HG03439 (cell line): Measurements from ENCODE around the gene TBX21.

Experiments
- ATAC-seq: cut with Tn5 transposase; IDR thresholded peaks from one replicate; pipeline ENCODE4 v1.9.1; 2021; ENCODE audit warnings: mild to moderate bottlenecking, moderate library complexity; ENCODE audit not compliant: unreplicated experiment

The TBX21 gene

DNA sequence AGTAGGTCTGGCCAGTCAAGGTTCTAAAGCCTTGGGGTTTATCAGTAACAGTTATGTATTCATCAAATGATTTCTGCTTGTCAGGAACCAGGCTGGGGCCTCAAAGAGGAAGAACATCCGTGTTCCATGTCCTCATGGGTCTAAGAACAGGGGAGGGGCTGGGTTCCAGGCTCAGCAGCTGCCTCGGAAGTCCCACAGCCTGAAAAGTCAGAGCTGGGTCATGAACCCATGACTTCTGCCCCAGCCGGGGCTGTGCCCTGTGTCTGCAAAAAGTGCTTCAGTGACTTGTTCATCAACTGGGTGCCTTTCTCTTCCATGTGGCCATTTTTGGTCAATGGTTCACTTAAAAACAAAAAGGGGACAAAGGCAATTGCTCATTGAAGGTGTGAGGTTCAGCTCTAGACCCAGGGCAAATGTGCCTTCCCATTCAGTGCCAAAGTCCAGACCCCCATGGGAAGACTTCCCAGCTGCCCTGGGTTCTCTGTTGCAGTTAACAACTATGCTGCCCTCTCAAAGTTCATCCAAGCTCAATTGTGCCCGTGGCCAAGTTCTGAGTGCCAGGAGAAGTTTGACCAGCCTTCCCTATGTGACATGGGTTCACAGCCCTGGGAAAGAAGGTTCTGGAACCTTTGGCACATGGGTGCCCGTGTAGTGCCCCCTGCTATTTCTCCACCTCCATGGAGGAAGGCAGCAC lies 20.6 kb upstream of the TBX21 start:
- ATAC-seq: no peak

DNA sequence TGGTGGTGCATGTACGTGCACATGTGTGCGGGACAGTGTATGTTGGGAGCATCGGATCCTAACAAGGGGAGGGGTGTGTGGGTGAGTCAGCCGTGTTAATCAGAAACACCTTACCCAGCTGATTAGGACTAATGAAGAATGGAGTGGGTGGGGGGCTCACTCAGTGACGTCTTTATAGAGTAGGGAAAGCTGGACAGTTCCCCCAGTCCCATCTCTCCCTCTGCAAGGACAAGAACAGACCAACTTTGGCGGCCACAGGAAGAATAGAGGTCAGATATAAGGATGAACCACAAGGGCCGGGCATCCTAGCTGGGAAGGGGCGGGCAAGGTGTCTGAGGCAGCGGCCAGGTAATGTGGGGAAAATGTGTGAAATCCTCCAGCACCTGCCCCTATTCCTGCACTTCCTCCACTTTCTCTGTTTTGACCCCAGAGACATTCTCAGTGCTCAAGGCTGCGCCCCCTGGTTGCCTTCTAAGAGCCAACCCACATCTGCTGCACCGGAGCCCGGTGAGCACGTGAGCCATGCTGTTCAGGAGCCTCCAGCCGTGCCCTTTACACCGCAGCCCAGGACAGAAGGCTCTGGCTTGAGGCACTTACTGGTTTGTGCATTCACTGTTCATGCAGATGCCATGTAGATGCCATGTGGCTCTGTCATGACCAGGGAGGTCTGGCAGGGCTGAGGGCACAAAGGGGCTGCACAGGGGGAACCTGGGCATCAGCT lies 18.9 kb upstream of the TBX21 start:
- no peak for ATAC-seq

DNA sequence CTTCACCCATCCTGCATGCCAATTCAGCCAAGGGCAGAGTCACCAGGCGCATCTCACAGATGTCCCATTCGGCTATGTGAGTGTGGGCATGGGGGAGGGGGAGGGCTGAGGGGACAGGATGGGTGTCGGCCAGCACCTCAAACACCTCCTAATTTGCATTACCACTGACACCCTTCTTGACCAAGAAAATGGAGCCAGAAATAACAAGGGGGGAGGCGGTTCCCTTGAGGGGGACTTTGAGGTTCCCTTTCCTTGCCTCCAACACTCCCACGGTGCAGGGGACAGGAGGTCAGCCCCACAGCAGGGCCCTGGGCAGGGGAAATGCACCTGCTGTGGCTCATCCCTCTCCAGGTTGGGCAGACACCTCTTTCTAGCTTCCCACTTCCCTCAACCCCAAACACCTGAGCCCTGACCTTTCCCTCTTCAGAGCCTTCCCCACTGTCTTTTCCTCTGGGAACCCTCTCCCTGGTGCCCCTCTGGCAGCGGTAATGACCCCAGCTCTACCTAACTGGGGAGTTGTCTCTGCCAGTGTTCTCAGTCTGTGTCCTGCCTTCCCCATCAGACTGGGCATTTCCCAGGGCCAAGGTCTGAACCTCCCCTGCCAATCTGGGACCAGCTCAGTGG lies 18.2 kb upstream of the TBX21 start:
- no peak for ATAC-seq

DNA sequence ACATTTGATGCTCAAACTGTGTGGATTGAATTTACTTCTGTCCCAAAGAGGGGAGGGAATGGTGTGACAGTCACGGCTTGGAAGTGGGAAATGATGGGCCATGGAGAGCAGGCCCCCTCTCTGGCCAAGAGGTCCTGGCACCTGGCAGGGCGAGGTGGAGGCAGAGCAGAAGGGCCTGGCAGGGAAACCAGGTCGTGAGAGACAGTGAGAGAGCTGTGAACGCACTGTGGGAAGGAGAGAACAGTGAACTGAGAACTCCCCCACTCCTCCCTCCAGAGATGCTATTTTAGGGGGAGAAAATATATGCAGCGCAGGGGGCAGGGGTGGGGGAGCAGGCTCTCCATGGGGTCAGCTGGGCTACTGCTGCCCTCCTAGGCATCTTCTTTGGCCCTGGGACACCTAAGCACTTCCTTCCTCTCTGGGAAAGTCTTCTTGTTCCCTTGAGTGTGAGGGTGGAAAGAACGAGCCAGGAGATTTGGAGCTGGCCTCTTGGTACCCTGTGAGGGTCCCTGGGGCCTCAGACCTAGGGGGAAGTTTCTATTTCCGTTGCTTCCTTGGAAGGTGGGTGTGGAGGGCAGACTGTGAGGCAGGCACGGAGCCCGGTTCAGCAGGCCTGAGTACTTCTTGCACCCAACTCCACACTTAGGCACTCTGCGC lies 17.2 kb upstream of the TBX21 start:
- no peak for ATAC-seq

DNA sequence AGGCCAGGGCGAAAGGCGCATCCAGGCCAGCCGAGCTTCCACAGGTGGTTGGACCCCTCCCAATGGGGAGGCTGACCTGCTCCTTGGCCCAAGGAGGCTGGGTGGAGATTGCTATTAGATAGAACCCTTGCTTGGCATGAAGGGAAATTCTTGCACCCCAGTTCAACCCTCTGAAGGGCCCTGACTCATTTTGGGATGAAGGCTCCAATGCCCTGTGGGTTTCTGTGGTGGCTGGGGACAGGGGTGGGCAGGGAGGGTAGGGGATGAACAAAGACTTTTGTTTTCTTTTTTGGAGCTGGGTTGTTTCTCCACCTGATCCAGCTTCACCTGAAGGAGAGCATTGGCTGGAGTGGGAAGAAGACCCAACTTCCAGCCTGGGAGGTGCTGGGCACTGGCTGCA lies 16.7 kb upstream of the TBX21 start:
- no peak for ATAC-seq

DNA sequence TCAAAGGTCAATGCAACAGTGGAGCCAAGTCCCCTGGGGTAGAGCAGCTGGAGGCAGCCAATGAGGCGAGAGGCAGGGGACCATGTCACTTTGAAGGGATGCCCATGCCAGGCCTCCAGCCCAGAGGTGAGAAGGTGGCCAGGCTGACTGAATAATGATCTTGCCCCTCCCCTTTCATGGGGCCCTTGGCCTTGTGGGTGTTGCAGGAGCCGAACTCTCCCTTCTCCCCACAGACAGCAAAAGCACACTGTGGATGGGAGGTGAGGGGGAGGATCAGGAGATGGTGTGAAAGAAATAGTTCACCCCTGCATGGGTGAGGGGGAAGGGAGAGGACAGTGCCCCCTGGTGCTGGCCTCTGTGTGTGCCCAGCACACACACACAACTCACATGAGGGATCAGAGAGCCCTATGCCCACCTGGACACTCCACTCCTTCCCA lies 15.8 kb upstream of the TBX21 start:
- ATAC-seq: no peak

DNA sequence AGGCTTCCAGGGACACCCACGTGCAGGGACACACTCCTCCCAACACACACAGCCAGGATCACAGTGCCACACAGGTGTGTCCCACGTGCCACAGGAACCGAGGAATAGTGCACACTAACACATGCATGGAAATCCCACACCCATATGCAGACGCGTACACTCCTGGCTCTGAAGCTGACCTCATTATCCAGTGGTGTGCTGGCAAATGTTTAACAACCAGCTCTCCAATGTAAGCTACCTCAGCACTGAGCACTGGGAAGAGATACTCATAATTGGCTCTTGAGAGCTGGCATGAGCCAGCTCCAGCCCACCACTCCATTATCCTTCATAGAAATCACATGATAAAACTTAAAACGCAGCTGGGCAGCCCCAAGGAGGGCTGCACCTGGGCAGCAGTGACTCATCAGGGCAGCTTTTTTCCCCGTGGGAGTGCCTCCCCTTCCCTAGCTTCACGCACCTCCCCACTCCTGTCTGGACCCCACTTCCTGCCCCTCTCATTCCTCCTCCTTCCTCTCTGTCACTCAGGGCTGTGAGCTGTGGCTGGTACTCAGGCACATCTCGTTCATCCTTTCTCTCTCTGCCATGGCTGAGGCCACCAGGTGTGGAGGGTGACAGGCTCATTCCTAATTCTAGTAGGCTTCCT lies 14.9 kb upstream of the TBX21 start:
- no peak for ATAC-seq

DNA sequence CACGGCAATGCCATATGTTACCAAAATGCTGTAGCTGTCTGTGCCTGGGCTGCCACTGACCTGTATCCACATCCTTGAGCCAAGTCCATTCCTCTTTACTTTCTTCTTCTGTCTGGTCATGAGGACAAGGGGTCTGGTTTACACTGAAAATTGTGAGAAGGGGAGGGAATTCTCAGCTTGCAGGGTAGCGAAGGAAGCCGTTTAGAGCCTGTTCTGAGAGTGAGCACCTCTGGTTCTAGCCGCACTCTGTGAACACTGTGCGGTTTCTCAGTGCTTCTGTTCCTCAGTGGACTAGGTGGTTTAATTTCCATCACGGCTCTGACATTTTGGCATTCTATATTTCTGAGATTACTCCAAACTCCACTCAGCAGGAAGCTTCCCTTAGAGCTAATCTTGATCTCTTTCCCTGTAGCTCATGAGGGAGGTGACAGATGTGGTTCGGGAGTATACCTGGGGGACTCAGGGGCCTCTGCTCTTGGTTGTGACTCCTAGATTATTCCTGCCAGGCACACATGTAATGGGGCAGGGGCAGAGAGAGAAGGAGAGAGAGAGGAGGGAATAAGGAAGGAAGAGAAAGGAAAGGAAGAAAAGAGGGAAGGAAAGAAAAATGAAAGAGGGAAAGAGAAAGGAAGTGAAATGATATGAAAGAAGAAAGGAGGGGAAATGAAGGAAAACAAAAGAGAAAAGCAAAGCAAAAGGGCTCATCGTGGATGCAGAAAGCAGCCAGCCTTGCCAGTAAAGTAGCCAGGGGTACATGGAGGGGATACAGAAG lies 14.2 kb upstream of the TBX21 start:
- no peak for ATAC-seq

DNA sequence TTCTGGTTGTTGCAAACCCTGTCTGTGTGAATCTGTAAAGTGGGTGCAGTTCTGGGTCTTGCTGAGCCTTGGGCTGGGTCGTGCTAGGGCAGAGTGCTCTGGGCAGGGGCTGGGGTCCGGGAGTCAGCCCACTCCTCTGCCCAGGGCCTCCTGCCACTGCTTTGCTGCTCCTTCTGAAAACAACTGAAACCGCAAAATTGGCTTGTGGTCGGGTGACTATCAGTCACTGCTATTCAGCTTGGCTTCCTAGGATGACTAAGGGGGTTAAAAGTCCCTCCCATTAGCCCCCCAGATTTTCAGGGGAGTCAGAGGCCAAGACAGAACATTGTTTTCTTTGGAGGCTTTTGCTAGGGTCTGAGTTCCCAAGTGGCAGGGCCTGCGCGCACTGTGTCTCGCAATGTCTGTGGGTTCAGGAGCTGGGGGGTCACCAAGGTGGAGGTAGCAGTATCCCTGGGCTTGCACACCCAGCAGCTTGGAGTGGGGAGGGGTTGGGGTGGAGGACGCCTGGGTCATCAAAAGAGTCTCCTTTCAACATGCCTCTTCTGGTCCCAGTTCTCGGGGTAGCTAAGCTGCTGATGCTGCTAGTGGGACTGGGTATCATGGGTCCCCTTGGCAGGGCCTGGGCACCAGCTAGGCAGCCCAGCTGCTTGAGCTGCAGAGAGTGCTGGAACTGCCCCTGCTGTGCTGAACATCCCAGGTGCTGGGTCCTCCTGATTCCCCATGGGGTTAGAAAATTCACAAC lies 13.5 kb upstream of the TBX21 start:
- no peak for ATAC-seq

DNA sequence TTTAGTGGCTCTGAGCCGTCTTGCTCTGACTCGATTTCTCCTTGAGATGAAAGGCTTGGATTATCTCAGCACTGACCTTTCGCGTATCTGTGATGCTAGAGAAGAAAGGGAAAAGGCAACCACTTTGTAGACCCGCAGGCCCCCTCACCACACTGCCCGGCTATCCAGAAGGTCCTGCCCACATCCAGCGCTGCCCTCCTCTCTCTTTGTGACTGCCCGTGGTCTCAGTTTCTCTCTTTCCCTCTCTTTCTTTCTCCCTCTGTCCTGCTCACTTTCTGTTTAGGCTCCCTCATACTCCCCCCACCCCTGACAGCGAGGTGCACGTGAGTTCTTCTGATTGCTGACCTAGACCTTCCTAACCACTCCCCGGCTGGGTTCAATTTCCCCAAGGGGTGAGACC lies 12.8 kb upstream of the TBX21 start:
- ATAC-seq: no peak

DNA sequence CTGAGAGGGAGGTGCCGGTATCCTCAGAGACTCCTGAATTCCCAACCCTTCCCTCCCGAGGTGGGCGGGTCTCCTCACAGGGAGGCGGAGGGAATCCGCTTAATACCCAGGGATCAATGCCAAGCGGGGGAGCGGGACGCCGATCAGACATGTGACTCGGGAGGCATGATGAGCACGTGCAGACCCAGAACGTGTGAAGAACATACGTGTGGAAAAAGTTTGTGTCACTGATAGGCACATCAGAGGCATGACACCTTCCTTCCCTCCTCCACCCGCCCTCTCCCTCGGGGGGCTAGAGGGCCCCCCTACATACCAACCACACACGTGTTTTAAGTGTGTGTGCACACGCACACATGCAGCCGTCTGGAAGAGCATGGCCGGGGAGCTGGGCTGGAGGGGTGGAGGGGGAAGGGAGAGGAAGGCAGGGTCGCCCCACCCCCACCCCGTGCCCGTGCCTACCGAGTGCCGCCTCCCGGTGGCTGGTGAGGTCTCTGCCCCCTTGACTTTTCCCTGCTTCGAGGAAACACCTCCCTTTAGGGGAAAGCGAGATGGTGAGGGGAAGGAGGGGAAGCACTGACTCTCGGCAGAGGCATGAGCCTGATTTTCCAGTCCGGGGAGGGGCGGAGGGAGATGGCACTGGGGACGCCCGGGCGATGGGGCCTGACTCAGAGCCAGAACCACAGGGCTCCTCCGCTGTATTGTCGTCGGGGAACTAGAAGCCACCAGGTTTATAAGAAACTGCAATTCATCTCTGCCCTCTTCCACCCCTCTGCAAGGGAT lies 12.1 kb upstream of the TBX21 start:
- ATAC-seq: no peak

DNA sequence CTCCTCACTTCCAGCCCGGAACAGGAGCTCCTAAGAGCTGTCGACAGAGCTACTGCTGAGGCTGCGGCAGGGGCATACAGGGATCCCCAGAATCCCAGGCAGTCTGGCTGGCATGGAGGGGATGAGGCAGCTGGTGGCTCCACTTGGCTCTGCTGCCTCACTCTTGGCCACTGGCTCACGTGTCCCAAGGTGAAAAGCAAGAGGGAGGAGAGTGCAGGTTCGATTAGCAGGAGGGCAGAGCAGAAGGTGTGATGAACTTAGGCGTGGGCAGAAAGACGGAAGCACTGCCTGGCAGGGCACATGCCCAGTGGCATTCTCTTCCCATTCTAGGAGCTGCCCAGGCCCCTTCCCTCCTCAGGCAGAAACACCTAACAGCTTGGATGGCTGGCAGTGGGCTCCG lies 11.3 kb upstream of the TBX21 start:
- ATAC-seq: no peak

DNA sequence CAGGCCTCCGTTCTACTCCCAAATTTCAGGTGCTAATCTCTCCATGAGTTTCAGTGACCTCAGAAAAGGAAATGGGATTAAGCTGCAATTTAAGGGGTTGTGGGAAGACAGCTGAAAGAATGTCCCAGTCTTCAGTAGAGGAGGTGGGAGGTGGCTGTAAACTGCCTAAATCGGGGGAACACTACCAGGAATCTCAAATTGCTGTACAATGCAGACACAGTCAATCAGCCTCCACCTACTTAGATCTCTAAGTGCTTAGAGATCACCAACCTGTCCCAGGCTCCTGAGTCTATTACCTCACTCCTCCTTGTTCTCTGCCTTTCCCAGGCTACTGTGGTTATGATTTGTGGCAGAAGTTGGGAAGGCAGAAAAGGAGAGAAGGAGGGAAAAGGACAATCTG lies 8.3 kb upstream of the TBX21 start:
- no peak for ATAC-seq

DNA sequence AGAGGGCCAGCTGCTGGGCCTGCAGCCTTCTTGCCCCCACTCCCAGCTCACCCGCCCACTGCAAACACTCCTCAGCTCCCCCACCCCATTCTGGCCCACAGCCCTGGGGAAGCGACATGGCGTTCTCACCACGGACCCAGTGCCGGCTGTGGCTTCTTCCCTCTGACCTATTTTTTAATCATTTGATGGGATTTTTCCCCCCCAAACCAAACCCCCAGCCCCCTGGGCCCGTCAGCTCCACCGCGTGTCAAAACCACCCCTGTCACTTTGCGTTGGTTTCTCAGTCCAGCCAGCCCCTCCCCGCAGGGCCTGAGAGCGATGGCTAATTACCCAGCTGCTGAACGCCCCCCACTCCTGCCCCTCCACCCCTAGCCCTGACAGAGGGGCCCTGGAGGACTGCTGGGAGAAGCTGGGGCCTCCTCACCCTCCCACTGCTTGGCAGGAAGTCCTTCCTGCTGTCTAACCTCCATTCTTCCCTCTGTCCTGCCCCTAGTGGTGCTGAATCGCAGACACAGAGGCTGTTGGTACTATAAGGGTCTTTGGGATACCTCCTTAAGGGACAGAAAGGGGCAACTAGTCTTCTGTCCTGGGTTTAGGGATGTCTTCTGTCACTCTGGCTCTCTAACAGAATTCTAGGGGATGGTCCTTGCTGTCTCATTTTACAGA lies 7.5 kb upstream of the TBX21 start:
- no peak for ATAC-seq

DNA sequence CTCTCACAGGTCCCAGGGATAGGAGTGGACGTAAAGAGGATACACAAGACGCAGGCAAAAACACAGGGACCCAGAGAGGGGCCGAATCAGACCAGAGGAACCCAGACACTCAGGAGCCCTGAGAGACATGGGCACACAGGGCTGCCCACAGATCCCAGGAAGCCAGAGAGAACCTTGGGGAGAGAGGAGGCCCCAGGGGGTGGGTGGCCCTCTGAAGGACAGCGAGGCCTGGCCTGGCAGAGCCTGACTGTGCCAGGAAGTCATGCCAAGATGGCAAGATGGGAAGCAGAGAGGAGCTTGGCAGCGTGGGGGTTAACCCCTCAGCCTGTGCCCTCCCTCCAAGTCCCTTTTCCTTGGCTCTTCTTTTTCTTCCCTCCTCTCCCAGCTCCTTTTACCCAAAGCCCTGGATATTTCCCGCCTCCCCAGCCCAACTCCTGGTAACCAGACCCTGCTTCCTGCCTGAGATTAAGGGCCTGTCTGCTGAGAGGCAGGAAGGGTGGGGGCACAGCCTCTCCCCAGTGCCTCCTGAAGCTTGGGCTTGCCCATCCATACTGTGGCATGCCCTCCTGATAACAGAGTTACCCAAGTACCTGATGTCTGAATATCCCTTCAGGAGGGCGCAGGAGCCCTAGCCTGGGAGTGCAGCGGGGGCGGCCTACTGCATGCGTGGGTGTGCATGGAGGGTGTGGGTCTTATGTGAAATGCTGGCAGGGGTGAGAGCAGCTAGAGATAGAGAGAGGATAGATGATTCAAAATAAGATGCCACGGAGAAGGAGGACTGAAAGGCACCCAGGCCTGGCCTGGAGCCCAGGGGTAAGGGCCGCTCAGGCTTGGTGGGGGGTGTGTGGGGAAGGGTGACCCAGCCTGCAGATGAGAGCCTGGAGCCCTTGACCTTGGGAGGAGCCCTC lies 6.0 kb upstream of the TBX21 start:
- ATAC-seq: no peak

DNA sequence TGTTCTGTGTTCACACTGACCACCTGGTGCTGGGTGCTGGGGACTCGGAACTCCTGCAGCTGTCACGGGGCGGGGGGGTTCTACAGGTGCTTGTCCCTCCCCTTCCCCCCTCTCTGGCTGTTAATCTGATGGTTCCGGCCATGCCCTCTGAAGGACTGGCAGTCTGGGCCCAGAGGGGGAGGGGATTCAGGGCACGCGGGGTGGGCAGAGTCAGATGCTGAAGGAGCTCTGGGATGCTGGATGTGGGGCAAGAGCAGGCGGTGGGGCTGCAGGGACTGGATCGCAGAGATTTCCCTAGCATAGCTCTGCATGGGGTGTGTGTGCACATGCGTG lies 5.4 kb upstream of the TBX21 start:
- no peak for ATAC-seq

DNA sequence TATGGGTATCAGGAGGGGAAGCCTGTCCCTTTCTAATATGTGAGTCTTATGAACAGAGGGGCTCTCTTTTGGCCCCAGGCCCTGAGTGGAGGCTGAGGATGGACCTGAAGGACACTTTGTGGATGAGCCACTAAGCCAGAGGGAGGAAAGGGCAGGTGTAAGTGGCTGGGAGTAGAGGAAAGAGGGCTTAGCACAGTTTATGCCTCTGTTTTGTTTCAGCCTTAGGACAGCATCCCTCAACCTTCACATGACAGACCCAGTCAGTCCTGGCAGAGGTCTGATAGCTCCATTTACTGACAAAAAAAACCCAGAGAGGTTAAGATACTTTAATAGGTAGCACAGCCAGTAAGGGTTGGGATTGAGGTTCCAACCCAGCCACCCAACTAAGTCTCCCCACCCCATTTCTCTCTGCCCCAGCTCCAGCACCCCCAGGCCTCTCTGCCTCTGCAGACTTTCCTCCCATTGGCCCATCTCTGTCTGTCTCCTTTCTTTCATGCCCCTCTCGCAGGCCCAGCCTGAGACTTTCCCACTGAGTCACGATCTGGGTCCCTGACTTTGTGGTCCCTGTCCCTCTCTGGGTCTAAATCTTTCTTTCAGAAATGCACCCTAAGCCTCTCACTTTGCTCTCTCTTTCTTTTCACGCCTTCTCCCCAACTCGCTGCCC lies 4.7 kb upstream of the TBX21 start:
- ATAC-seq: no peak
